ENCODE results near the gene ST6GALNAC4.

ST6GALNAC4 gene

DNA sequence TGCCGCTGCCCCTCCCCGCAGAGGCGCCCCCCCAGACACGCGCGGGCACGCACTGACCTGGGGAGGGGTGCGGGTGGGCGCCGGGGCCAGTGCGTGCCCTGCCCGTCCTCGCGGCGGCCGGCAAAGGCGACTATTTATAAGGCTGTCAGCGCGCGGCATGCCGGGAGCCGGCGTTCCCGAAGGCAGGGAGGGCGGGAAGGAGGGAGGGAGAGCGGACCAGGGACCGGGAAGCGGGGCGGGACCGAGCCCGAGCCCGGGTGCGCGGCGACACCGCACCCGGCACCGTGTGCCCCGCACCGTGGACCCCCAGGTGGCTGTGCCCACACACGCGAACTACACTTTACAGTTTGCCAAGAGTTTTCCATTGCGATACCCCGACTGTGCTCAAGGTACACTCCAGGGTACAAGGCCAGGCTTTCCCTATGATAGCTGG lies 39.3 kb downstream of the ST6GALNAC4 start, which contains the start of gene AK1:
TSS of gene AK1 (minus strand) at position 110 of the 433 bp plus-strand sequence. CDS start 3,058 bp downstream, outside the sequence.
- WGBS (ENCODE audit: insufficient coverage): 4% methylated on average over 37 of the region's 44 CpGs
- H3K27ac ChIP-seq (ENCODE audit: insufficient read depth in 1 of 2, low read depth in 1 of 2, low read length in 2 of 2, poor library complexity in 1 of 2, severe bottlenecking in 2 of 2): no peak within 1 kb of the TSS
- H3K36me3 ChIP-seq (ENCODE audit: control insufficient read depth in 4 of 4, insufficient read depth in 4 of 4, low read length in 3 of 4): no peaks in the 10 kb centered on the region
- ChIA-PET CTCF (interaction anchor here (0.8 to 2.5 kb wide), 4 partner anchors 8 to 58 kb away, joined by 3 to 16 read pairs (median 4); no protein-coding TSS in a partner anchor), POLR2A (no interaction called here)
- peaks cover 0 to 24% (median 18%) of the 10 kb centered on the region in 4 experiments for H3K4me1 ChIP-seq (ENCODE audit: control extremely low read depth in 1 of 4, control insufficient read depth in 4 of 4, insufficient read depth in 4 of 4, low read length in 3 of 4)
- H3K27me3 ChIP-seq (replicated peaks in 2 of 5; ENCODE audit: control insufficient read depth in 4 of 5, insufficient read depth in 5 of 5, low read length in 4 of 5): peaks cover 0 to 3% (median 0%) of the 10 kb centered on the region in 5 experiments
- H3K9me3 ChIP-seq (ENCODE audit: control extremely low read depth in 1 of 5, control insufficient read depth in 4 of 5, insufficient read depth in 2 of 5, low read depth in 1 of 5, low read length in 4 of 5): no peaks in the 10 kb centered on the region
- peak within 1 kb of the TSS in 5 of 7 experiments; percentile 36 to 64 (median 51) for H3K4me3 ChIP-seq (ENCODE audit: control insufficient read depth in 1 of 7, extremely low read depth in 1 of 7, insufficient read depth in 4 of 7, low read depth in 2 of 7, low read length in 6 of 7)
- no peak for DNase-seq

DNA sequence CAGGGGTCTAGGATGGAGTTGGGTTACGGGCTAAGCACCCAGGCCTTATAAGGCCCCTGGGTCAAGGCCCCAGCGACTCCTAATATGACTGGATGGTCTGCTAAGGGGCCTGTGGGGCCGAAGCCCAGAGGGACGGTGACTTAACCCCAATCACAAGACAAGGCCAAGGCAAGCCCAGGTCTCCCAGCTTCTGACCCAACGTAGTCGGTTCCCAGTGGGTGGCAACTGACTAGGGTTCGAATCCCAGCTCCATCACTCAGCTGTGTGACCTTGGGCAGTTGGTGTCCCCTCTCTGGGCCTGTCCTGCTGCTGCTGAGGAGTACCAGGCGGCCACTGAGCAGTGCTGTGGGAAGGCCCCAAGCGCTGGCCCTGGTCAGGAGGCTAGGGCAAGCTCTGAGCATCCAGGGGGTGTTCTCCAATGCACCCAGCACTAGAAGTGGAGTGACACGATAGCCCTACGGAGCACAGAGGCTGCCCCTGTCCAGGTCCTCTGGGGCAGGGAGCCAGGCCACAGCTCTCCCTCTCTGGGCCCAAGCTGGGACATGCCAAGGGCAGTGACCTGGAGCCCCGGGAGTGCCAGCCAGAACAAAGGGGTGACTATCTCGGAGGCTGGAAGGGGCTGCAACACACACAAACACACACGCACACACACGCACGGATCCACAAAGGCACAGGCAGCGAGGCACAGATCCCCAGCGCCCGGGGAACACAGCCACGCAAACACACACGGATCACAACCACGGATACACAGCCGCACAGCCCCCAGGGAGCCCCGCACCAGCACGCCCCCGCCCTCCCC lies 39.9 kb downstream of the ST6GALNAC4 start:
- POLR2A ChIA-PET: no interaction called here
- Histone ChIP-seq H3K9me3 (ENCODE audit: control extremely low read depth in 1 of 5, control insufficient read depth in 4 of 5, insufficient read depth in 2 of 5, low read depth in 1 of 5, low read length in 4 of 5) (no peaks in the 10 kb centered on the region), H3K4me3 (ENCODE audit: control insufficient read depth in 1 of 7, extremely low read depth in 1 of 7, insufficient read depth in 4 of 7, low read depth in 2 of 7, low read length in 6 of 7) (peak overlapping the region in 5 of 7 experiments; percentile 10 to 64 (median 51)), H3K27me3 (replicated peaks in 2 of 5; ENCODE audit: control insufficient read depth in 4 of 5, insufficient read depth in 5 of 5, low read length in 4 of 5) (peaks cover 0 to 3% (median 0%) of the 10 kb centered on the region in 5 experiments), H3K36me3 (ENCODE audit: control insufficient read depth in 4 of 4, insufficient read depth in 4 of 4, low read length in 3 of 4) (no peaks in the 10 kb centered on the region), H3K4me1 (ENCODE audit: control extremely low read depth in 1 of 4, control insufficient read depth in 4 of 4, insufficient read depth in 4 of 4, low read length in 3 of 4) (peaks cover 0 to 19% (median 13%) of the 10 kb centered on the region in 4 experiments), H3K27ac (ENCODE audit: insufficient read depth in 1 of 2, low read depth in 1 of 2, low read length in 2 of 2, poor library complexity in 1 of 2, severe bottlenecking in 2 of 2) (no peak overlapping the region)
- DNase-seq: peak in 1 of 3 donors; percentile 36
- CTCF ChIA-PET: interaction anchor here (0.6 to 2.5 kb wide), 8 partner anchors 8 to 111 kb away, joined by 3 to 16 read pairs (median 4); no protein-coding TSS in a partner anchor
- WGBS (ENCODE audit: insufficient coverage): 53% methylated on average over 19 of the region's 26 CpGs

DNA sequence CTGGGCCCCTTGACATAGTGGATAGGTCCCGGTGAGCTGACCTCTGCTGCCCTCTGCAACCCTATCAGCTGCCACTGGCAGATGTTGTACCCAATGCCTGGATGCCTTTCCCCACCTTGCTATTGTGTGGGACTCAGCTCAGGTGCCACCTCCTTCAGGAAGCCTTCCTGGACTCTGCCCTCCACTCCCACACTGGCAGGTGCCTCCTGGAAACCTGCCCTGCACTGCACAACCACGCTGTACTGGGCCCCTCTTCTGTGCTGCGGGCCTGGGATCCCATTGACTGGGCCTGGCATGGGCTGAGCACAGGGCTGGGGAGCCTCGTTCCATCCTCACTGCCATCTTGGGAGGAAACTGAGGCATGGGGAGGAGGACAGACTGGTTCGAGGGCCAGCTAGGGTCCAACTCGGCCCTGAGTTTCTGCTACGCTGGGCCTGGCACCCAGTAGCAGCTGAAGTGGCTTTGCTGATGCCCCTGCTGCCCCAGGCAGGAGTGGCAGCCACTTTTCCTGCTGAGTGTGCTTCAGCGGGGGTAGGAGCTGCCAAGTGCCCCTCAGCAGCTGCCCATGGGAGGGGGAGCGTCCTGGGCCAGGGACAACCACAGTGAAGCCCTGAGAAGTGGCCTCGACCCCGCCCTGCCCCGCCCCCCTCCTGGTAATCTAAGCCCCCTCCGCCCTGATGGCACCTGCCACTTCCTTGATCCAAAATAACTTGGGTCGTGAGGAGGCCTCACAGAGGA lies 40.6 kb downstream of the ST6GALNAC4 start:
- CTCF ChIA-PET: interaction anchor here (0.6 to 1.7 kb wide), 8 partner anchors 11 to 110 kb away, joined by 3 to 7 read pairs (median 4); no protein-coding TSS in a partner anchor
- peaks cover 0 to 3% (median 0%) of the 10 kb centered on the region in 5 experiments for H3K27me3 ChIP-seq (replicated peaks in 2 of 5; ENCODE audit: control insufficient read depth in 4 of 5, insufficient read depth in 5 of 5, low read length in 4 of 5)
- no peaks in the 10 kb centered on the region for H3K36me3 ChIP-seq (ENCODE audit: control insufficient read depth in 4 of 4, insufficient read depth in 4 of 4, low read length in 3 of 4)
- no peak overlapping the region for H3K4me3 ChIP-seq (ENCODE audit: control insufficient read depth in 1 of 7, extremely low read depth in 1 of 7, insufficient read depth in 4 of 7, low read depth in 2 of 7, low read length in 6 of 7)
- DNase-seq: no peak
- 97% methylated on average over 8 of the region's 14 CpGs for WGBS (ENCODE audit: insufficient coverage)
- no peak overlapping the region for H3K27ac ChIP-seq (ENCODE audit: insufficient read depth in 1 of 2, low read depth in 1 of 2, low read length in 2 of 2, poor library complexity in 1 of 2, severe bottlenecking in 2 of 2)
- no peaks in the 10 kb centered on the region for H3K9me3 ChIP-seq (ENCODE audit: control extremely low read depth in 1 of 5, control insufficient read depth in 4 of 5, insufficient read depth in 2 of 5, low read depth in 1 of 5, low read length in 4 of 5)
- POLR2A ChIA-PET: no interaction called here
- peaks cover 0 to 19% (median 13%) of the 10 kb centered on the region in 4 experiments for H3K4me1 ChIP-seq (ENCODE audit: control extremely low read depth in 1 of 4, control insufficient read depth in 4 of 4, insufficient read depth in 4 of 4, low read length in 3 of 4)

DNA sequence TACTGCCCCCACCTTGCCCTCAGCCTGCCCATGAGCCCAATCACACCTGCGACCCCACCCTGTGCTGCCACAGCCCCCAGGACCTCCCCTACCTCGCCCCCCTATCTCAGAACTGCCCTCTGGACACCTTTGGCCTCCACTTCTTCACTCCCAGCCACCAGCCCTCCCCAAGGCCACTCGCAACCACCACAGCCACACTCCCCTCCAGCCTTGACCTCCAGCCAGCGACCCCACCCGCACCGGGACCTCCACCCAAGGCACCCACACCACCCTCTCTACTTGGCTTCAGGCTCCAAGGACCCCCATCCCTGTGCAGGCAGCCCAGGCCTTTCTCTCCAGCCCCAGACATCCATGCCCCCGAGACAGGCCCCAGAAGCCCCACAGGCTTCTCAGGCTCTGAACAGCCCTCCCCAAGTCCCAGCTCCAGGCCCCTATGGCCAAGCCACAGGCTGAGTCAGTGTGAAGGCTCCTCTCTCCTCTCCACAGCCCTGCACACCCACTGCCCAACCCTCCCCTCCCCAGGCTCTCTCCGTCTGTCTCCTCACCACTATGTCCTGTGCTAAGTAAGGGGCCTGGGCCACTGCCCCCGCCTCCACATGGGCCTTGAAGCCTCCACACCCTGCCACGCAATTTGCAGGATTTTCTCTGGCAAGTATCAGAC lies 41.4 kb downstream of the ST6GALNAC4 start:
- Histone ChIP-seq H3K4me3 (ENCODE audit: control insufficient read depth in 1 of 7, extremely low read depth in 1 of 7, insufficient read depth in 4 of 7, low read depth in 2 of 7, low read length in 6 of 7) (no peak overlapping the region), H3K27ac (ENCODE audit: insufficient read depth in 1 of 2, low read depth in 1 of 2, low read length in 2 of 2, poor library complexity in 1 of 2, severe bottlenecking in 2 of 2) (no peak overlapping the region), H3K4me1 (ENCODE audit: control extremely low read depth in 1 of 4, control insufficient read depth in 4 of 4, insufficient read depth in 4 of 4, low read length in 3 of 4) (peaks cover 0 to 19% (median 13%) of the 10 kb centered on the region in 4 experiments), H3K36me3 (ENCODE audit: control insufficient read depth in 4 of 4, insufficient read depth in 4 of 4, low read length in 3 of 4) (no peaks in the 10 kb centered on the region), H3K27me3 (replicated peaks in 2 of 5; ENCODE audit: control insufficient read depth in 4 of 5, insufficient read depth in 5 of 5, low read length in 4 of 5) (peaks cover 0 to 3% (median 0%) of the 10 kb centered on the region in 5 experiments), H3K9me3 (ENCODE audit: control extremely low read depth in 1 of 5, control insufficient read depth in 4 of 5, insufficient read depth in 2 of 5, low read depth in 1 of 5, low read length in 4 of 5) (no peaks in the 10 kb centered on the region)
- ChIA-PET CTCF (interaction anchor here (0.6 to 1.7 kb wide), 7 partner anchors 10 to 112 kb away, joined by 3 to 7 read pairs (median 3); no protein-coding TSS in a partner anchor), POLR2A (no interaction called here)
- no peak for DNase-seq
- whole genome bisulfite sequencing (ENCODE audit: insufficient coverage): 98% methylated on average over 7 of the region's 10 CpGs

DNA sequence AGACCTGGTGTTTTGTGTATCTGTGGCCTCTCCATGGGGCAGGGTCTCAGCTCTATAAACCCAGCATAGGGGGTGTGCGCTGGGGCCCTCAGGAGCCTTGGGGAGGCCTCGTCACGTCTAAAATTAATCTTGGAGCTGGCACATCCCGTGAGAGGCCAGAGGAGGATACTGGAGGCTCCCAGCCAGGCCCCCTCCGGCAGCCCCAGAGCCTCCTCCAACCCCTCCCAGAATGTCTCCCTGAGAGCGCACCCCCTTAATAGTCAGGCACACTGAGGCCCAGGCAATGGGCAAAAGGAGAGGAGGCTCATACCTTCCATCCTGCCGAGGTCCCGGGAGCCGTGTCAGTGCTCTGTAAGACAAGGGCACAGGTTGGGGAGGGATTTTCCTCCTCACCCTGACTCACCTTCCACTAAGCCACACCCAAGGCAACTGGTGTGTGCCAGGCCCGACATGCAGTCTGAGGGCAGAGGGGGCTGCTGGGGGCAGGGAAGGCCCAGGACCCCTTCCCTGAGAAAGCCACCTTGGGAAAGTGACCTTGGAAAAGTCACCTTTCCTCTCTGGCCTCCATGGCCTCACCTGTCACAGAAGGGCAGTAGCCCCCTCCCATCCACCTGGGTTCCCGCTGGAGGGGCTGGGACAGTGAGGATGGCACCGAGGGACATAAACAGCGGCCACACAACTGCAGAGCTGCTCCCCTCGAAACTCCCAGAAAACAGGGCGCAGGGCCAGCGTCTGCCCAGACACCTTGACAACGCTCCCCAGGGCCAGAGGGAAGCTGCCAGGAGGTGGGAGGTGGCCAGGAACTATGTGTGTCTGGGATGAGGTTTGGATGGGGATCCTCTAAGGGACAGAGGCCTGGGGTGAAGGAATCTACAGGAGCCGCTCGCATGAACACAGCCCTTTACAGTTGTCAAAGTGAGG lies 42.3 kb downstream of the ST6GALNAC4 start:
- H3K27me3 ChIP-seq (replicated peaks in 2 of 5; ENCODE audit: control insufficient read depth in 4 of 5, insufficient read depth in 5 of 5, low read length in 4 of 5): peaks cover 0 to 3% (median 0%) of the 10 kb centered on the region in 5 experiments
- POLR2A ChIA-PET: interaction anchor here (0.8 kb wide), 1 partner anchor 77 kb away, joined by 3 read pairs; no protein-coding TSS in a partner anchor
- DNase-seq: no peak
- WGBS (ENCODE audit: insufficient coverage): 94% methylated on average over 9 of the region's 19 CpGs
- H3K27ac ChIP-seq (ENCODE audit: insufficient read depth in 1 of 2, low read depth in 1 of 2, low read length in 2 of 2, poor library complexity in 1 of 2, severe bottlenecking in 2 of 2): no peak overlapping the region
- no peaks in the 10 kb centered on the region for H3K36me3 ChIP-seq (ENCODE audit: control insufficient read depth in 4 of 4, insufficient read depth in 4 of 4, low read length in 3 of 4)
- H3K4me3 ChIP-seq (ENCODE audit: control insufficient read depth in 1 of 7, extremely low read depth in 1 of 7, insufficient read depth in 4 of 7, low read depth in 2 of 7, low read length in 6 of 7): no peak overlapping the region
- CTCF ChIA-PET: interaction anchor here (1.0 to 1.6 kb wide), 8 partner anchors 10 to 112 kb away, joined by 3 to 5 read pairs (median 3); no protein-coding TSS in a partner anchor
- H3K9me3 ChIP-seq (ENCODE audit: control extremely low read depth in 1 of 5, control insufficient read depth in 4 of 5, insufficient read depth in 2 of 5, low read depth in 1 of 5, low read length in 4 of 5): no peaks in the 10 kb centered on the region
- peaks cover 0 to 19% (median 15%) of the 10 kb centered on the region in 4 experiments for H3K4me1 ChIP-seq (ENCODE audit: control extremely low read depth in 1 of 4, control insufficient read depth in 4 of 4, insufficient read depth in 4 of 4, low read length in 3 of 4)

DNA sequence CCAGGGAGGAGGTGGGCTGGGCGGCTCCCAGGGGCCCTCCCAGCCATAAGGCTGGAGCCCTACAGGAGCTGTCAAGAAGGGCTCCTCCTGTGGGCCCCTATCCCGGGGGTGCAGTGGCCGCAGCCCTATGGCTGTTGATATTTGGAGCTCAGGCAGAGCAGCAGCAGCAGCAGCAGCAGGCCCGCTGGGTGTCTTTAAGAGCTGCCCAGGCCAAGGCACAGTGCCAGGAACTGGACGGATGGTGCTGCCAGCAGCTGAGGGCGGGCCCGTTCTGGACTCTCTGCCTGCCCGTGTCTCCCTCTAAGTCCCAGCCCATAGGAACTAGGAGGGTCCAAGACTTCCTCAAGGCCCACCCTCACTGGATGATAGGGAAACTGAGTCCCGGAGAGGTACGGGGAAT lies 43.0 kb downstream of the ST6GALNAC4 start:
- Histone ChIP-seq H3K27ac (ENCODE audit: insufficient read depth in 1 of 2, low read depth in 1 of 2, low read length in 2 of 2, poor library complexity in 1 of 2, severe bottlenecking in 2 of 2) (no peak overlapping the region), H3K9me3 (ENCODE audit: control extremely low read depth in 1 of 5, control insufficient read depth in 4 of 5, insufficient read depth in 2 of 5, low read depth in 1 of 5, low read length in 4 of 5) (no peaks in the 10 kb centered on the region), H3K27me3 (replicated peaks in 2 of 5; ENCODE audit: control insufficient read depth in 4 of 5, insufficient read depth in 5 of 5, low read length in 4 of 5) (peaks cover 0 to 3% (median 0%) of the 10 kb centered on the region in 5 experiments), H3K4me3 (ENCODE audit: control insufficient read depth in 1 of 7, extremely low read depth in 1 of 7, insufficient read depth in 4 of 7, low read depth in 2 of 7, low read length in 6 of 7) (no peak overlapping the region), H3K4me1 (ENCODE audit: control extremely low read depth in 1 of 4, control insufficient read depth in 4 of 4, insufficient read depth in 4 of 4, low read length in 3 of 4) (peaks cover 0 to 18% (median 14%) of the 10 kb centered on the region in 4 experiments), H3K36me3 (ENCODE audit: control insufficient read depth in 4 of 4, insufficient read depth in 4 of 4, low read length in 3 of 4) (no peaks in the 10 kb centered on the region)
- ChIA-PET POLR2A (interaction anchor here (0.8 kb wide), 1 partner anchor 77 kb away, joined by 3 read pairs; no protein-coding TSS in a partner anchor), CTCF (interaction anchor here (1.0 to 5.5 kb wide), 10 partner anchors 8 to 111 kb away, joined by 3 to 33 read pairs (median 4); no protein-coding TSS in a partner anchor)
- 95% methylated on average over 9 of the region's 10 CpGs for WGBS (ENCODE audit: insufficient coverage)
- no peak for DNase-seq

Data from common myeloid progenitor, CD34-positive (primary cell).